Measurements from ENCODE around the gene MORN1.

Gene MORN1

GRCh38 chr1:2380816-2381591 lies 10.3 kb downstream of the MORN1 start:
- H3K4me3 ChIP-seq (replicated peaks; ENCODE audit: insufficient read depth, low read length): no peak overlapping the region
- no peak for DNase-seq (ENCODE audit: low read depth in 1 of 2, low spot score in 1 of 2)
- no peaks in the 10 kb centered on the region for H3K27me3 ChIP-seq (ENCODE audit: insufficient read depth, poor library complexity, severe bottlenecking)
- TF ChIP-seq CTCF (IDR thresholded peaks at IDR 0.05; ENCODE audit: insufficient read depth, low read length) (no peak), POLR2AphosphoS5 (IDR thresholded peaks at IDR 0.05; ENCODE audit: low read depth) (no peak), SPI1 (IDR thresholded peaks at IDR 0.05; ENCODE audit: borderline replicate concordance, low read depth) (no peak), REST (IDR thresholded peaks at IDR 0.05; ENCODE audit: insufficient replicate concordance, low read depth) (no peak), GABPA (IDR thresholded peaks at IDR 0.05; ENCODE audit: low read depth) (no peak)
- no peak overlapping the region for H3K27ac ChIP-seq (replicated peaks)

- no peak for TF ChIP-seq CTCF (IDR thresholded peaks at IDR 0.05; ENCODE audit: insufficient read depth, low read length)
- no peak for TF ChIP-seq POLR2AphosphoS5 (IDR thresholded peaks at IDR 0.05; ENCODE audit: low read depth)
- no peak for TF ChIP-seq SPI1 (IDR thresholded peaks at IDR 0.05; ENCODE audit: borderline replicate concordance, low read depth)
- TF ChIP-seq REST (IDR thresholded peaks at IDR 0.05; ENCODE audit: insufficient replicate concordance, low read depth): no peak
- TF ChIP-seq GABPA (IDR thresholded peaks at IDR 0.05; ENCODE audit: low read depth): no peak
- Histone ChIP-seq H3K27me3 (ENCODE audit: insufficient read depth, poor library complexity, severe bottlenecking) (no peaks in the 10 kb centered on the region), H3K4me3 (replicated peaks; ENCODE audit: insufficient read depth, low read length) (no peak overlapping the region), H3K27ac (replicated peaks) (no peak overlapping the region)
- no peak for DNase-seq (ENCODE audit: low read depth in 1 of 2, low spot score in 1 of 2)
Measured at GRCh38 chr1:2379733-2380404, 11.5 kb downstream of the MORN1 start.

- Histone ChIP-seq H3K27ac (replicated peaks) (no peak overlapping the region), H3K4me3 (replicated peaks; ENCODE audit: insufficient read depth, low read length) (no peak overlapping the region), H3K27me3 (ENCODE audit: insufficient read depth, poor library complexity, severe bottlenecking) (no peaks in the 10 kb centered on the region)
- DNase-seq (ENCODE audit: low read depth in 1 of 2, low spot score in 1 of 2): no peak
- TF ChIP-seq GABPA (IDR thresholded peaks at IDR 0.05; ENCODE audit: low read depth) (no peak), SPI1 (IDR thresholded peaks at IDR 0.05; ENCODE audit: borderline replicate concordance, low read depth) (no peak), CTCF (IDR thresholded peaks at IDR 0.05; ENCODE audit: insufficient read depth, low read length) (no peak), REST (IDR thresholded peaks at IDR 0.05; ENCODE audit: insufficient replicate concordance, low read depth) (no peak), POLR2AphosphoS5 (IDR thresholded peaks at IDR 0.05; ENCODE audit: low read depth) (no peak)
Measured at GRCh38 chr1:2378956-2379732, 12.2 kb downstream of the MORN1 start.

All from HL-60 (cell line).